PFSK-1 (cell line): ENCODE results near the gene DAAM1.

Experiments
- FOXP2 ChIP-seq: optimal IDR thresholded peaks from 2 replicates; pipeline ENCODE3; 2011; ENCODE audit warnings: borderline replicate concordance, control low read depth, inconsistent platforms; ENCODE audit not compliant: insufficient read depth; ENCODE audit errors: extremely low read length, extremely low read depth
- POLR2AphosphoS5 ChIP-seq: IDR thresholded peaks from 2 replicates; pipeline ENCODE4 v1.6.1; 2012; ENCODE audit warnings: low read depth, mild to moderate bottlenecking, control low read depth, low read length, moderate library complexity
- REST ChIP-seq, 2 experiments: IDR thresholded peaks; 2 replicates each; pipeline versions ENCODE4 v1.6.1 to v1.8.0; 2011 to 2012; ENCODE audit warnings: low read depth in 2 of 2, low read length in 2 of 2, control low read depth in 1 of 2, inconsistent platforms in 1 of 2, mild to moderate bottlenecking in 1 of 2, moderate library complexity in 1 of 2; ENCODE audit not compliant: insufficient read depth in 1 of 2
- SIN3A ChIP-seq: IDR thresholded peaks from 2 replicates; pipeline ENCODE4 v1.6.1; 2012; ENCODE audit warnings: mild to moderate bottlenecking, low read length, moderate library complexity, borderline replicate concordance; ENCODE audit not compliant: insufficient read depth
- TAF1 ChIP-seq: IDR thresholded peaks from 2 replicates; pipeline ENCODE4 v1.6.1; 2012; ENCODE audit warnings: low read length, control low read depth, borderline replicate concordance; ENCODE audit not compliant: insufficient read depth

The DAAM1 gene

GRCh38 chr14:59333668-59334067 lies 145.2 kb downstream of the DAAM1 start:
- TF ChIP-seq FOXP2 (no peak), REST (IDR thresholded peaks at IDR 0.05; ENCODE audit: insufficient read depth in 1 of 2, low read depth in 2 of 2, low read length in 2 of 2) (no peak)

GRCh38 chr14:59334253-59334652 lies 145.8 kb downstream of the DAAM1 start:
- TF ChIP-seq TAF1: no peak
- TF ChIP-seq FOXP2: no peak
- no peak for TF ChIP-seq REST (IDR thresholded peaks at IDR 0.05; ENCODE audit: insufficient read depth in 1 of 2, low read depth in 2 of 2, low read length in 2 of 2)
- no peak for TF ChIP-seq POLR2AphosphoS5
- no peak for TF ChIP-seq SIN3A

GRCh38 chr14:59336098-59336497 lies 147.6 kb downstream of the DAAM1 start:
- TF ChIP-seq TAF1 (no peak), POLR2AphosphoS5 (no peak), FOXP2 (no peak), SIN3A (no peak), REST (IDR thresholded peaks at IDR 0.05; ENCODE audit: insufficient read depth in 1 of 2, low read depth in 2 of 2, low read length in 2 of 2) (no peak)

GRCh38 chr14:59336706-59337105 lies 148.2 kb downstream of the DAAM1 start:
- TF ChIP-seq SIN3A (no peak), TAF1 (no peak), POLR2AphosphoS5 (no peak)

- TF ChIP-seq FOXP2 (no peak), REST (IDR thresholded peaks at IDR 0.05; ENCODE audit: insufficient read depth in 1 of 2, low read depth in 2 of 2, low read length in 2 of 2) (no peak), SIN3A (no peak), TAF1 (no peak), POLR2AphosphoS5 (no peak)
These were observed 148.7 kb downstream of the DAAM1 start for GRCh38 chr14:59337141-59337611.

- no peak for TF ChIP-seq POLR2AphosphoS5
- TF ChIP-seq TAF1: no peak
- TF ChIP-seq REST (IDR thresholded peaks at IDR 0.05; ENCODE audit: insufficient read depth in 1 of 2, low read depth in 2 of 2, low read length in 2 of 2): no peak
- TF ChIP-seq SIN3A: no peak
- TF ChIP-seq FOXP2: no peak
These were observed 150.3 kb downstream of the DAAM1 start for GRCh38 chr14:59338761-59339160.
